Vagina (tissue), 2 donors: ENCODE data around the gene FCGR2B. TPM values are rescaled to one million over a fixed set of nuclear protein-coding genes. Genes with fewer than 3 reads are reported as not detected.
"Not testable (repeated sequence)": the region's sequence is repeated elsewhere in the genome, so short reads cannot be mapped to it uniquely, and the experiment has no call there.

Source experiments
- DNase-seq, 2 donors: peaks; one replicate each; pipeline ENCODE4 v3.0.0-alpha.2; 2017; ENCODE audit errors: extremely low spot score in 2 of 2
- H3K27ac ChIP-seq: fragments of 200-600 bp; sonication (generic); one replicate; pipeline ENCODE4 v1.5.1; 2019
- H3K27me3 ChIP-seq: fragments of 200-600 bp; sonication (generic); one replicate; pipeline ENCODE4 v1.5.1; 2019
- H3K36me3 ChIP-seq, 2 donors: fragments of 200-600 bp; sonication (generic); one replicate each; pipeline ENCODE4 v1.5.1; 2017 to 2019
- H3K4me1 ChIP-seq: fragments of 200-600 bp; sonication (generic); one replicate; pipeline ENCODE4 v1.5.1; 2019
- H3K4me3 ChIP-seq, 2 donors: fragments of 200-600 bp; sonication (generic); 1 replicate in 1 of 2; 2 replicates in 1 of 2; pipeline ENCODE4 v1.5.1; 2016 to 2019
- H3K9me3 ChIP-seq: fragments of 200-600 bp; sonication (generic); one replicate; pipeline ENCODE4 v1.5.1; 2019
- POLR2AphosphoS5 ChIP-seq, 2 donors: sonication (generic); formaldehyde crosslinking; IDR thresholded peaks; one replicate each; pipeline ENCODE4 v1.9.0; 2017; ENCODE audit warnings: antibody characterized with exemption in 2 of 2, mild to moderate bottlenecking in 2 of 2, low read depth in 1 of 2; ENCODE audit not compliant: insufficient read depth in 1 of 2
- intact Hi-C: fragments of 100-400 bp; cut with DNase I; formaldehyde crosslinking; loops from one replicate; pipeline ENCODE4 v1.15.1; 2023
- total RNA-seq: library from RNA; depleted of rRNA; stranded (reverse); fragments of >200 nt; gene quantifications from one replicate; pipeline ENCODE4 v1.2.3, GENCODE V29; 2016

Gene FCGR2B
- 10.3 TPM for total RNA-seq

DNA sequence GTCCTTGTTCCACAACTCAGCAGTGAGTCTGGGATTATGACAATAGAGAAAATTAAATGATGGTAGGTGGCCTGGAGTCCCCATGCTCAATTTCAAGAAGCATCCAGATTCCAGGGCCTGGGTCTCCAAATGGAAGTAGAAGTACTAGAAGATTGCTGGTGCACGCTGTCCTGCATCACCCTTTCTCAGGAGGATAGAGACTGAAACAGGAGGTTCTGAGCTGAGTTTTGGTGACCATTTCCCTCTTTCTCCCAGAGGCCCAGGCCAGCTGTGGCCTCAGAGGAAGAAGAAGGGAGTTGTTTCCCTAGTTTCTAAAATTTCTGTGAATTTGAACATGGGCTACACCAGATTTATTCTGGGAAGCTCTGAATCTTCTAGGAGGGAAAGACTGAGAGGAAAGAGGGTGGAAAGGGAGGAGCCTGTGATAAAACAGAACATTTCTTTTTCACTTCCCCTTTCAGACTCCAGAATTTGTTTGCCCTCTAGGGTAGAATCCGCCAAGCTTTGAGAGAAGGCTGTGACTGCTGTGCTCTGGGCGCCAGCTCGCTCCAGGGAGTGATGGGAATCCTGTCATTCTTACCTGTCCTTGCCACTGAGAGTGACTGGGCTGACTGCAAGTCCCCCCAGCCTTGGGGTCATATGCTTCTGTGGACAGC, at the start of gene FCGR2B:
TSS of gene FCGR2B (plus strand) at position 460 of the 656 bp plus-strand sequence. CDS start at position 559, 99 bp downstream.
- H3K27me3 ChIP-seq, H3K4me1 ChIP-seq, H3K9me3 ChIP-seq, H3K36me3 ChIP-seq, H3K4me3 ChIP-seq, H3K27ac ChIP-seq, intact Hi-C loops, DNase-seq: not testable (repeated sequence)

DNA sequence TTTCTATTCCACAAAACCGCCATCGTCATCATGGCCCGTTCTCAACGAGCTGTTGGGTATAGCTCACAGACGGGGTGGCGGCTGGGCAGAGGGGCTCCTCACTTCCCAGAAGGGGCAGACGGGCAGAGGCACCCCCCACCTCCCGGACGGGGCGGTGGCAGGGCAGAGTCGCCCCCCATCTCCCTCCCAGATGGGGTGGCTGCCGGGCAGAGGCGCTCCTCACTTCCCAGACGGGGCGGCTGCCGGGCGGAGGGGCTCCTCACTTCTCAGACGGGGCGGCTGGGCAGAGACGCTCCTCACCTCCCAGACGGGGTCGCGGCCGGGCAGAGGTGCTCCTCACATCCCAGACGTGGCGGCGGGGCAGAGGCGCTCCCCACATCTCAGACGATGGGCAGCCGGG, 46.5 kb upstream of the FCGR2B start:
- H3K9me3 ChIP-seq, H3K4me3 ChIP-seq, H3K4me1 ChIP-seq, DNase-seq, H3K27me3 ChIP-seq, intact Hi-C loops, H3K27ac ChIP-seq, H3K36me3 ChIP-seq: not testable (repeated sequence)

DNA sequence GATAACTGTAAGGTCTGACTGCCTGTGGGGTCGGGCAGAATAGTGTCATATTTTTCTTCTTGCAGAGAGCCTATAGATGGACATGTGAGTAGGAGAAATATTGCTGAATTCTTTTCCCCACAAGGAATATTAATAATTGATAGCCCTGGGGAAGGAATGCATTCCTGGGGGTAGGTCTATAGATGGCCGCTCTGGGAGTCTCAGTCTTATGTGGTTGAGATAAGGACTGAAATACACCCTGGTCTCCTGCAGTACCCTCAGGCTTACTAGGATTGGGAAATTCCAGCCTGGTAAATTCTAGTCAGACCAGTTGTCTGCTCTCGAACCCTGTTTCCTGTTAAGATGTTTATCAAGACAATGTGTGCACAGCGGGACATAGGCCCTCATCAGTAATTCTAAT, 44.4 kb upstream of the FCGR2B start:
- H3K27ac ChIP-seq, H3K4me3 ChIP-seq, H3K36me3 ChIP-seq, H3K9me3 ChIP-seq, H3K4me1 ChIP-seq, intact Hi-C loops, H3K27me3 ChIP-seq, DNase-seq: not testable (repeated sequence)

DNA sequence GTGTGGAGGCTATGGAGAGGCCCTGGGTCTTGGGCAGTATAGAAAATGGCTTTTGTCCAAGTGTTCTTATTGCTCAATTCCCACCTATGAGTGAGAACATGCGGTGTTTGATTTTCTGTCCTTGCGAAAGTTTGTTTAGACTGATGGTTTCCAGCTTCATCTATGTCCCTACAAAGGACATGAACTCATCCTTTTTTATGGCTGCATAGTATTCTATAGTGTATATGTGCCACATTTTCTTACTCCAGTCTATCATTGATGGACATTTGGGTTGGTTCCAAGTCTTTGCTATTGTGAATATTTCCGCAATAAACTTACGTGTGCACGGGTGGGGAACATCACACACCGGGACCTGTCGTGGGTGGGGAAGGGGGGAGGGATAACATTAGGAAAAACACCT, 42.5 kb upstream of the FCGR2B start:
- H3K36me3 ChIP-seq, DNase-seq, H3K4me3 ChIP-seq, H3K27me3 ChIP-seq, H3K4me1 ChIP-seq, H3K27ac ChIP-seq, intact Hi-C loops, H3K9me3 ChIP-seq: not testable (repeated sequence)

DNA sequence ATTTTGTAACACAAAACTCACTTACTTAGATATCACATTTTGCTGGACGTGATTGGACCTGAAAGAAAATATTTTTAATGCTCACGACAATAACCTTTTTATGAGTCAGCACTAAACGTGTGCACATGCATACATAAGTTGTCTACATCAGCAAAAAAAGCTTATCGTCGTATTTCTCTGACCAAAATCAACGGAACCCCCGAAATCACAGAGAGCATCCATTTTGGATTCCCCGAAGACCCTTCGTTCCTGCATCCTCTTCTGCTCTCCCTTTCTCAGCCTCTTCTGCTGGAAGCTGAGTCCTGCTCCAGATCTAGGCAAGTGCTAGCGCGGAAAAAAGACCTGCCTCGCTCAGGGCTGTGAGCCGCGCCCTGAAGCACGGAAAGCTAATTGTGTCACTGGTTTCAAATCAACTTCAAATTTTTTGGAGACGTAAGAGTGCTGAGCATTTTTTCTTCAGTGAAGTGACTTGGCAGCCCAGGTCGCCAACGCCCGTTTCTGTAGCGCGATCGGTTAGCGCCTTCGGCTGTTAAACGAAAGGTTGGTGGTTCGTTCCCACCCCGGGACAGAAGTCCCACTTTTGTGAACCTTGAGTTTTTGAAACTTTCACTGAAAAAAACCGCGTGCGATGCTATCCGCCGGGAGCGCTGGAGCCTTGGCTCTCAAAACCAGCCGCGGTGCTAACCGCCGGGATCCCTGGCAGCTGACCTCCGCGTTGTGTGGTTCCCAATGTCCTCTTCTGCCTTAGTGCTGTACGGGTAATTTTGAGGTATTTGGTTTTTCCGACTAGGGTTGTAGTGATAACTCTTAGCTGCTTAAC, 41.6 kb upstream of the FCGR2B start:
- peak in 1 of 2 donors; percentile 41 for TF ChIP-seq POLR2AphosphoS5 (IDR thresholded peaks at IDR 0.05; ENCODE audit: insufficient read depth in 1 of 2, low read depth in 1 of 2)
- H3K36me3 ChIP-seq, intact Hi-C loops, H3K4me1 ChIP-seq, H3K27me3 ChIP-seq, H3K9me3 ChIP-seq, DNase-seq: not testable (repeated sequence)
- H3K4me3 ChIP-seq, result peak overlapping the region; percentile 40 to 49
- H3K27ac ChIP-seq, result peak overlapping the region; percentile 54

DNA sequence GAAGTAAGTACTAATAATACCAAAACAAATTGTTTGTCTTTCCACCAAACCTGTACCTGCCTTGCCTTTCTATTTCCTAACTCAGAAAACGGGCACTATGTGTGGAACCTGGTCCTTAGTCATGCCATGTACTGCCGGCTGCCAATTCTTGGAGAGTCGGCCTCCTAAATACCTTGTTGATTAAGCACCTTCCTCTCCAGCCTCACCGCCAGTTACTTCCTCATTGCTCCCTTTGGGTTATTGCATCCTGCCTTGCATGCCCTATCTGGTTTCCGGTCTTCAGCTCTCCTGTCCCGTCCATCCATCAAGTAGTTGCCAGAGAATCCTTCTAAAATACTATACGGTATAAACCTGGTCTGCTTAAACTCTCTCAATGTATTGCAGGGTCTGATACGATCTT, 40.9 kb upstream of the FCGR2B start:
- H3K27ac ChIP-seq, H3K9me3 ChIP-seq, DNase-seq, H3K27me3 ChIP-seq, H3K36me3 ChIP-seq, H3K4me1 ChIP-seq, intact Hi-C loops: not testable (repeated sequence)
- H3K4me3 ChIP-seq, result peak overlapping the region in 1 of 2 donors; percentile 40

DNA sequence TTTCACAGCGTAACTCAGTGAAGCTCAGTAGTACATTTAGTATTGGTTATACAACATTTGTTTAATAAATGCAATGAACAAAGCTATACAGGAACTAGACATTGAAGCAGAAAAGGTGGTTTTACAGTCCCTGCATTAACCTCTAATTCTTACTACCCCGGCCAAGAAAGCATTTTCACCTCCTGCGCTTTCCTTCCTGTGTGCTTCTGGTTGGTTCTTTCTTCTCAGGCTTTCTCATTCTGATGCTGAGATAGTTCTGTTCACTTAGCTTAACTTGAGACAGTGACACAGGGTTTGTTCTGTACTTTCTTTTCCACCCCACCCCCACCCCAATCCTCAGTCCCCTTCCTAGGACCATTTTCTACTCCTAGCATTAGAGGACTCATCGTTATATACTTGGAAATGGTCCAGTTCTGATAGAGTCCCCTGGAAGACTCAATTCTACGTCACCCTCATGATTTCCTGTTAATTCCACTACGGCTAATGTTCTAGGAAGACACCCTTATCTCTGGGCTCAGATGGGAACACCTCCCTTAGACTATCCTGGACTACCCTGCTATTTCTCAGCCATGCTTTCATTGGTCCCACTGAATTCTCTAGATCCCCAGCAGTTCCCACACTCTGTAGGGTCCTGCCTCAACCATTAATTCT, 39.4 kb upstream of the FCGR2B start:
- H3K4me1 ChIP-seq, DNase-seq, intact Hi-C loops, H3K4me3 ChIP-seq, H3K36me3 ChIP-seq, H3K27me3 ChIP-seq, H3K27ac ChIP-seq, H3K9me3 ChIP-seq: not testable (repeated sequence)

DNA sequence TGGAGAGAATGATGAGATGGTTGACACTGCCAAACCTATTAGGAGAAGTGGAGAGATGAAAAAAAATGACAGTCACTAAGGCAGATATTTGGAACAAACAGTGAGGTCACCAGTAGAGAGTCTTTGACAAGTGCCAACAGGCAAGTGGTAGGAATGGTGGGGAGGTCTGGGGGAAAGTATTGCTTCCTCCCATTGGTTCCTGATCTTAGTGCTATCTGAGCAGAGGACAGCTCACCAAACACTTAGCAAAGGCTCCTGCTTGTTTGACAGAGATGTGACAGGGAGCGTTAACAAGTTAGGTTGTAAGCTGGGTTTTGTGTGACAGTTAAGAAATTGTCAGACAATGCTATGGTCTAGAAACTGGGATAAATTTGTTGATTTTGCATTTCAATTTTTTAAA, 38.3 kb upstream of the FCGR2B start:
- H3K4me3 ChIP-seq, result not testable (repeated sequence)

DNA sequence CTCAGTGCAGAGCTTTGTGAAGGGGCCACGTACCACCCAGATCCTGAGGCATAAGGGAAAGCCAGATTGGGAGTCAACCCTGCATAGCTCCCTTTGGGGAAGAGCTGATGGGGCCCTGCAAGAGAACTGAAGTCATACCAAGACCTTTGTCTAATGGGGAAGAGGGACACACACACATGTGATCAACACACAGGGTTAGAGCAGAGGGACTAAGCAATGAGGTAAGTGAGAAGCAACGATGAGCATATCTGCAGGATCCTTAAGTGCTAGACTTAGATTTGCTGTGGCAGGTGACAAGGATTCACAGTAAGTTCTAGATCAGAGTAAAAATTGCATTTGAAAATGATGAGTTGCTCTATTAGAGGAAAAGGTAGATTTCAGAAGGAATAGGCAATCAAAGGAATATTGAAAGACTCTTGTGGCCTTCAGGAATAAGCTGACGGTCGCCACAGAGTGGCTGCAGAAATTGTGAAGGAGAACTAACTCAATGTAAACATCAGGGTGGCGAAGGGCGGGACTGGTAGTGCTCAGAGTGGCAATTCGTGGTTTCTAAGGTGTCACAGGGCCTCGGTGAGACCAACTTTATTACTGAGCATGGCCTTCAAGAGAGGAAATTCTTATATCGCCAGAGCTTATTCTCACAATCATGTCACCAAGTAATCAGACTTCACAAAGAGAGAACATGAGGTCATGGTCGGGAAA, 36.3 kb upstream of the FCGR2B start:
- intact Hi-C loops, H3K27ac ChIP-seq: not testable (repeated sequence)

More for the DNA sequence above, 38.3 kb upstream of the FCGR2B start:
- DNase-seq, H3K27ac ChIP-seq, H3K27me3 ChIP-seq, H3K36me3 ChIP-seq, H3K4me1 ChIP-seq, intact Hi-C loops, H3K9me3 ChIP-seq: not testable (repeated sequence)

DNA sequence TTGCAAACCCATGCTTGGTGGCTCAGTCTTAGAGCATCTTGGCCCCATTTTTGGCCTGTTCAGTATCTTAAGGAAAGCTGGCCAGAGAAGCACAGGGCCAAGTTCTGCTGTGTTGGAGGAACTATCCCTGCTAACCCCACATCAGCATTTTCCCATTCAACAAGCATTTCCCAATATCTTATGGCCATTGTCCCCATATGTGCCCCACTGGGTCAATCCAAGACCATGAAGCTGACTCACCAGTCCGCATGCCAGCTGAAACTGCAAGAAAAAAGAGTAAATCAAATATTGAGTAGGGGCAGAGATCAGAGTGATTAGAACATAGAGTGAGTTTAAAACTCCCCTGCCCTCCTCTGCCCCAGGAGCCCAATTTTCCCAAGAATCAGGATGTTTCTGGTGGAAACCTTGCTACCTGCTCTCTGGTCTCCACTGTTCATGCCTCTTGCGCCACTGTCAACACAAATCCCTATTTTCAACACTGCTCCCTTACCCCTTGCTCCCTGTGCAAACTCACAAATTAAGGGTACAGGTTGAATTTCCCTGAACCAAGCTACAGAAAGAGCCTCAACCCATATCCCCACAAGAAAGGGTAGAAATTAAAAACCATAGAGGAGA, 32.7 kb upstream of the FCGR2B start:
- H3K36me3 ChIP-seq, H3K27me3 ChIP-seq, H3K27ac ChIP-seq, intact Hi-C loops, H3K4me3 ChIP-seq, DNase-seq, H3K9me3 ChIP-seq, H3K4me1 ChIP-seq: not testable (repeated sequence)

More for the DNA sequence above, 36.3 kb upstream of the FCGR2B start:
- not testable (repeated sequence) for H3K27me3 ChIP-seq, H3K36me3 ChIP-seq, H3K4me1 ChIP-seq, H3K9me3 ChIP-seq, H3K4me3 ChIP-seq, DNase-seq
